Breast epithelium (tissue), 4 donors: ENCODE data around the gene DAB2IP. TPM values are rescaled to one million over a fixed set of nuclear protein-coding genes. Genes with fewer than 3 reads are reported as not detected.

Source experiments
- DNase-seq, 2 donors: peaks; one replicate each; pipeline ENCODE4 v3.0.0-alpha.2; 2019; ENCODE audit warnings: low spot score in 2 of 2
- H3K27ac ChIP-seq, 2 donors: fragments of 200-600 bp; sonication (generic) in 1 of 2; one replicate each; pipeline ENCODE4 v1.5.1; 2016 to 2019; ENCODE audit warnings: mild to moderate bottlenecking in 1 of 2
- H3K27me3 ChIP-seq, 2 donors: fragments of 200-600 bp; sonication (generic) in 1 of 2; one replicate each; pipeline versions ENCODE4 v1.5.1 to v1.6.0; 2017 to 2019; ENCODE audit warnings: control low read depth in 1 of 2, mild to moderate bottlenecking in 1 of 2
- H3K36me3 ChIP-seq: fragments of 200-600 bp; one replicate; pipeline ENCODE4 v1.5.1; 2019
- H3K4me1 ChIP-seq, 2 donors: fragments of 200-600 bp; sonication (generic); one replicate each; pipeline ENCODE4 v1.5.1; 2016 to 2019; ENCODE audit warnings: control low read depth in 1 of 2
- H3K4me3 ChIP-seq, 3 donors: fragments of 200-600 bp; sonication (generic); 1 replicate in 2 of 3; 2 replicates in 1 of 3; pipeline ENCODE4 v1.5.1; 2016 to 2019; ENCODE audit warnings: mild to moderate bottlenecking in 3 of 3, moderate library complexity in 2 of 3
- H3K9me3 ChIP-seq, 2 donors: fragments of 200-600 bp; sonication (generic) in 1 of 2; one replicate each; pipeline ENCODE4 v1.5.1; 2016 to 2019; ENCODE audit warnings: control low read depth in 1 of 2
- CTCF ChIP-seq, 3 donors: fragments of 450-650 bp; IDR thresholded peaks; one replicate each; pipeline ENCODE4 v1.5.1; 2016 to 2017; ENCODE audit warnings: antibody characterized with exemption in 3 of 3, mild to moderate bottlenecking in 3 of 3, moderate library complexity in 3 of 3
- POLR2A ChIP-seq: fragments of 450-650 bp; IDR thresholded peaks from one replicate; pipeline ENCODE4 v1.6.1; 2016; ENCODE audit warnings: antibody characterized with exemption, mild to moderate bottlenecking, moderate library complexity
- POLR2AphosphoS5 ChIP-seq, 3 donors: sonication (generic); formaldehyde crosslinking; IDR thresholded peaks; one replicate each; pipeline ENCODE4 v1.6.1; 2017; ENCODE audit warnings: antibody characterized with exemption in 3 of 3
- intact Hi-C: fragments of 100-400 bp; cut with DNase I; formaldehyde crosslinking; loops from one replicate; pipeline ENCODE4 v1.15.1; 2023; ENCODE audit warnings: low total_unique reads
- total RNA-seq, 3 donors: library from RNA; depleted of rRNA; stranded (reverse); fragments of >200 nt; gene quantifications; one replicate each; pipeline ENCODE4 v1.1.0, GENCODE V29; 2016

Gene DAB2IP
- total RNA-seq, 3 donors from 2014 or later: 16.0 to 56.0 (median 55.8) TPM

GRCh38 chr9:121688146-121688680, 36.8 kb downstream of the DAB2IP start:
- Histone ChIP-seq H3K9me3 (no peaks in the 10 kb centered on the region), H3K36me3 (no peaks in the 10 kb centered on the region), H3K27ac (no peak overlapping the region), H3K27me3 (no peaks in the 10 kb centered on the region), H3K4me1 (no peaks in the 10 kb centered on the region), H3K4me3 (no peak overlapping the region)
- intact Hi-C loops: no loop called here
- DNase-seq: no peak
- TF ChIP-seq POLR2AphosphoS5 (IDR thresholded peaks at IDR 0.05): no peak
- TF ChIP-seq POLR2A: no peak
- no peak for TF ChIP-seq CTCF (IDR thresholded peaks at IDR 0.05)

GRCh38 chr9:121688681-121689080, 37.2 kb downstream of the DAB2IP start:
- H3K27me3 ChIP-seq: no peaks in the 10 kb centered on the region
- H3K4me3 ChIP-seq: no peak overlapping the region
- TF ChIP-seq POLR2AphosphoS5 (IDR thresholded peaks at IDR 0.05) (no peak), POLR2A (no peak), CTCF (IDR thresholded peaks at IDR 0.05) (no peak)
- H3K36me3 ChIP-seq: no peaks in the 10 kb centered on the region
- no peak overlapping the region for H3K27ac ChIP-seq
- no peak for DNase-seq
- H3K9me3 ChIP-seq: no peaks in the 10 kb centered on the region
- no peaks in the 10 kb centered on the region for H3K4me1 ChIP-seq
- intact Hi-C loops: no loop called here

- intact Hi-C loops: loop anchor here (5.0 kb wide), 1 partner anchor 142 kb away; no protein-coding TSS in a partner anchor
- no peak overlapping the region for H3K27ac ChIP-seq
Measured at GRCh38 chr9:121689461-121690157, 38.2 kb downstream of the DAB2IP start.

GRCh38 chr9:121690316-121690715, 38.9 kb downstream of the DAB2IP start:
- no peak overlapping the region for H3K4me3 ChIP-seq
- TF ChIP-seq POLR2A (no peak), POLR2AphosphoS5 (IDR thresholded peaks at IDR 0.05) (no peak), CTCF (IDR thresholded peaks at IDR 0.05) (no peak)
- no peaks in the 10 kb centered on the region for H3K9me3 ChIP-seq
- no peak for DNase-seq
- H3K27ac ChIP-seq: no peak overlapping the region
- intact Hi-C loops: loop anchor here (5.0 kb wide), 1 partner anchor 143 kb away; no protein-coding TSS in a partner anchor
- H3K36me3 ChIP-seq: no peaks in the 10 kb centered on the region
- no peaks in the 10 kb centered on the region for H3K27me3 ChIP-seq
- H3K4me1 ChIP-seq: no peaks in the 10 kb centered on the region

More at GRCh38 chr9:121689461-121690157, 38.2 kb downstream of the DAB2IP start:
- DNase-seq: no peak
- TF ChIP-seq POLR2A: no peak
- TF ChIP-seq POLR2AphosphoS5 (IDR thresholded peaks at IDR 0.05): no peak
- no peak for TF ChIP-seq CTCF (IDR thresholded peaks at IDR 0.05)
- Histone ChIP-seq H3K4me3 (no peak overlapping the region), H3K27me3 (no peaks in the 10 kb centered on the region), H3K4me1 (no peaks in the 10 kb centered on the region), H3K36me3 (no peaks in the 10 kb centered on the region), H3K9me3 (no peaks in the 10 kb centered on the region)

GRCh38 chr9:121690766-121691165, 39.3 kb downstream of the DAB2IP start:
- TF ChIP-seq POLR2AphosphoS5 (IDR thresholded peaks at IDR 0.05) (no peak), POLR2A (no peak)
- H3K27ac ChIP-seq: no peak overlapping the region
- intact Hi-C loops: loop anchor here (5.0 kb wide), 1 partner anchor 143 kb away; no protein-coding TSS in a partner anchor
- H3K36me3 ChIP-seq: no peaks in the 10 kb centered on the region
- no peaks in the 10 kb centered on the region for H3K9me3 ChIP-seq
- DNase-seq: no peak
- H3K27me3 ChIP-seq: no peaks in the 10 kb centered on the region
- no peaks in the 10 kb centered on the region for H3K4me1 ChIP-seq
- no peak overlapping the region for H3K4me3 ChIP-seq
